Left lung (tissue), 10 donors: ENCODE measurements around the gene MT4. TPM values are rescaled to one million over a fixed set of nuclear protein-coding genes. Genes with fewer than 3 reads are reported as not detected.
A peak's percentile ranks its signal among the peaks of the same experiment; 100 is the strongest.

Experiments
- ATAC-seq: fragments of 200-7000 bp; cut with Tn5 transposase; one replicate; pipeline ENCODE4 v1.9.1; 2020; ENCODE audit warnings: moderate library complexity
- DNase-seq, 4 donors: peaks; one replicate each; pipeline ENCODE4 v3.0.0-alpha.2; 2013 to 2020
- H3K27ac ChIP-seq, 2 donors: fragments of 200-600 bp; sonication (generic) in 1 of 2; one replicate each; pipeline versions ENCODE4 v1.5.0 to v1.8.0; 2020 to 2021
- H3K27me3 ChIP-seq, 2 donors: fragments of 200-600 bp; sonication (generic) in 1 of 2; one replicate each; pipeline versions ENCODE4 v1.5.0 to v1.8.0; 2020 to 2021
- H3K36me3 ChIP-seq, 2 donors: fragments of 200-600 bp; sonication (generic) in 1 of 2; one replicate each; pipeline versions ENCODE4 v1.5.0 to v1.8.0; 2020 to 2021
- H3K4me1 ChIP-seq, 2 donors: fragments of 200-600 bp; one replicate each; pipeline ENCODE4 v1.8.0; 2021
- H3K4me3 ChIP-seq, 2 donors: fragments of 200-600 bp; sonication (generic) in 1 of 2; one replicate each; pipeline versions ENCODE4 v1.5.0 to v1.8.0; 2020 to 2021; ENCODE audit warnings: mild to moderate bottlenecking in 1 of 2
- H3K9me3 ChIP-seq, 2 donors: fragments of 200-600 bp; sonication (generic) in 1 of 2; one replicate each; pipeline versions ENCODE4 v1.5.0 to v1.8.0; 2020 to 2021
- intact Hi-C, 2 donors: fragments of 100-400 bp; cut with DNase I; formaldehyde crosslinking; loops; one replicate each; pipeline versions ENCODE4 v1.11.2 to v1.14.2; 2022
- polyA plus RNA-seq, 6 donors: library from polyadenylated mRNA; unstranded; fragments of 120-200 nt; gene quantifications; one replicate each; pipeline ENCODE4 v1.2.1, GENCODE V29; 2013; ENCODE audit not compliant: insufficient read length in 6 of 6
- total RNA-seq, 2 donors: library from RNA; stranded (reverse); fragmentation: NEBNext Ultra II Directional; extraction: Animal tissue kit (Norgen Biotek cat#: 25700); gene quantifications; one replicate each; pipeline ENCODE4 v1.2.1, GENCODE V29; 2021
- TF ChIP-seq, protein P1 (sequence below), 2 donors: fragments of 200-600 bp; sonication (generic) in 1 of 2; IDR thresholded peaks; one replicate each; pipeline versions ENCODE4 v1.5.0 to v1.8.0; 2021; ENCODE audit warnings: antibody characterized with exemption in 2 of 2
- donor health status: DM: no; HTN: yes; CAD: no.
- donor health status: DM: no; HTN: no; CAD: no.

Gene MT4
- total and polyA plus RNA-seq, 8 donors = not detected

DNA sequence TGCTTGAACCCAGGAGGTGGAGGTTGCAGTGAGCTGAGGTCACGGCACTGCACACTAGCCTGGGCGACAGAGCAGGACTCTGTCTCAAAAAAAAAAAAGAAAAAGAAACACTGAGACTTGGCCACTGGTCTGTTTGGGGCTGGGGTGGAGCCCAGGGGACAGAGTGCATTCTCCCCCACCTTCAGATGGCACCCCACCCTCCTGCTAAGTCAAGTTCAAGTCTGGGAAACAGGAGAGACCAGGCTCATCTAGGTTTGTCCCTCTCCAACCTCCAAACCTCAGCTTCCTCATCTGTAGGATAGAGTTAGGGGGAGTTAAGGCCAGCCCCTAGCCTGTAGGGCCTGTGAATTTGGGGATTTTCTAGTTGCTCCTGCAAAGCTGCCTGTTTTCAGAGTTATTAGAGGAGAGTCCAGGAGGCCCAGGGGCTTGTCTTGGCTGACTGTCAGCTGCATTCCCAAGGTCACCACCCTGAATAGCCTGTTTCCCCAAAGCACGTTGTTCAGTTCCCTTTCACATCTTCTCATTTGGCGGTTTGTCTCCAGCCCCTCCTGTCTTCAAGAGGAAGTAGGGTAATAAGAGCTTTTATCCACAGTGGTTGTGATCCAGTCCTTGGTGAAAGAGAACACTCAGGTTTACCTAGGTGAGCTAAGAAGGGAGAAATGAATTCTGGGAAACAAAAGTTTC lies 26.6 kb downstream of the MT4 start:
- ATAC-seq (peak; percentile 40), DNase-seq (no peak)
- TF ChIP-seq, protein P1, sequence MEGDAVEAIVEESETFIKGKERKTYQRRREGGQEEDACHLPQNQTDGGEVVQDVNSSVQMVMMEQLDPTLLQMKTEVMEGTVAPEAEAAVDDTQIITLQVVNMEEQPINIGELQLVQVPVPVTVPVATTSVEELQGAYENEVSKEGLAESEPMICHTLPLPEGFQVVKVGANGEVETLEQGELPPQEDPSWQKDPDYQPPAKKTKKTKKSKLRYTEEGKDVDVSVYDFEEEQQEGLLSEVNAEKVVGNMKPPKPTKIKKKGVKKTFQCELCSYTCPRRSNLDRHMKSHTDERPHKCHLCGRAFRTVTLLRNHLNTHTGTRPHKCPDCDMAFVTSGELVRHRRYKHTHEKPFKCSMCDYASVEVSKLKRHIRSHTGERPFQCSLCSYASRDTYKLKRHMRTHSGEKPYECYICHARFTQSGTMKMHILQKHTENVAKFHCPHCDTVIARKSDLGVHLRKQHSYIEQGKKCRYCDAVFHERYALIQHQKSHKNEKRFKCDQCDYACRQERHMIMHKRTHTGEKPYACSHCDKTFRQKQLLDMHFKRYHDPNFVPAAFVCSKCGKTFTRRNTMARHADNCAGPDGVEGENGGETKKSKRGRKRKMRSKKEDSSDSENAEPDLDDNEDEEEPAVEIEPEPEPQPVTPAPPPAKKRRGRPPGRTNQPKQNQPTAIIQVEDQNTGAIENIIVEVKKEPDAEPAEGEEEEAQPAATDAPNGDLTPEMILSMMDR (IDR thresholded peaks at IDR 0.05) = no peak
- Histone ChIP-seq H3K4me1 (peaks cover 0 to 16% of the 10 kb centered on the region in 2 donors), H3K27ac (no peak overlapping the region), H3K4me3 (no peak overlapping the region), H3K9me3 (no peaks in the 10 kb centered on the region), H3K36me3 (no peaks in the 10 kb centered on the region), H3K27me3 (peaks cover 21 to 49% of the 10 kb centered on the region in 2 donors)
- intact Hi-C loops = no loop called here

DNA sequence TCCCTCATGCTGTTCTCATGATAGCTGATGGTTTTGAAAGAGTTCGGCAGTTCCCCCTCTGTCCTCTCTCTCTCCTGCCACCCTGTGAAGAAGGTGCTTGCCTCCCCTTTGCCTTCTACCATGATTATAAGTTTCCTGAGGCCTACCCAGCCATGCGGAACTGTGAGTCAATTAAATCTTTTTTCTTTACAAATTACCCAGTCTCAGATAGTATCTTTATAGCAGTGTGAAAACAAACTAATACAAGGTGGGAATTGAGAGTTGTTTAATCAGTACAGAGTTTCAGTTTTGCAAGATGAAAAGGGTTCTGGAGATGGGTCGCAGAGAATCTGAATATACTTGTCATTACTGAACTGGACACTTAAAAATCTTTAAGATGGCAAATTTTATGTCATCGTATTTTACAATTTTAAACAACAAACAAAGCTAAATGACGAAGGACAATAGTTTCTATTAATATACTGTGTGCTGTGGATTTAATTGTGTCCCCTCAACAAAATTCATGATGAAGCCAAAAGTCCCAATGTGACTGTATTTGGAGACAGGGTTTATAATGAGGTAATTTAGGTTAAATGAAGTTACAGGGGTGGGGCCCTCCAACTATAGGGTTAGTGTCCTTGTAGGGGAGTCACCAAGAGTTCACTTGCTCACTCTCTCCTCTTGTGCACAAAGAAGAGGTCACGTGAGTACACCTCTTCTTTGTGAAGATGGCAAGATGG lies 28.9 kb downstream of the MT4 start:
- TF ChIP-seq, protein P1 (IDR thresholded peaks at IDR 0.05) = no peak
- ATAC-seq (no peak), DNase-seq (no peak)
- H3K4me3 ChIP-seq = no peak overlapping the region
- no peaks in the 10 kb centered on the region for H3K36me3 ChIP-seq
- peaks cover 16 to 28% of the 10 kb centered on the region in 2 donors for H3K27me3 ChIP-seq
- H3K27ac ChIP-seq = no peak overlapping the region
- peaks cover 0 to 16% of the 10 kb centered on the region in 2 donors for H3K4me1 ChIP-seq
- no peaks in the 10 kb centered on the region for H3K9me3 ChIP-seq
- intact Hi-C loops = no loop called here

GRCh38 chr16:56594292-56594619 lies 29.4 kb downstream of the MT4 start:
- Histone ChIP-seq H3K4me3 (no peak overlapping the region), H3K27ac (no peak overlapping the region), H3K4me1 (peaks cover 0 to 13% of the 10 kb centered on the region in 2 donors), H3K36me3 (no peaks in the 10 kb centered on the region), H3K9me3 (no peaks in the 10 kb centered on the region), H3K27me3 (peaks cover 11 to 23% of the 10 kb centered on the region in 2 donors)
- intact Hi-C loops = no loop called here
- ATAC-seq (no peak), DNase-seq (no peak)
- TF ChIP-seq, protein P1 (IDR thresholded peaks at IDR 0.05) = no peak

DNA sequence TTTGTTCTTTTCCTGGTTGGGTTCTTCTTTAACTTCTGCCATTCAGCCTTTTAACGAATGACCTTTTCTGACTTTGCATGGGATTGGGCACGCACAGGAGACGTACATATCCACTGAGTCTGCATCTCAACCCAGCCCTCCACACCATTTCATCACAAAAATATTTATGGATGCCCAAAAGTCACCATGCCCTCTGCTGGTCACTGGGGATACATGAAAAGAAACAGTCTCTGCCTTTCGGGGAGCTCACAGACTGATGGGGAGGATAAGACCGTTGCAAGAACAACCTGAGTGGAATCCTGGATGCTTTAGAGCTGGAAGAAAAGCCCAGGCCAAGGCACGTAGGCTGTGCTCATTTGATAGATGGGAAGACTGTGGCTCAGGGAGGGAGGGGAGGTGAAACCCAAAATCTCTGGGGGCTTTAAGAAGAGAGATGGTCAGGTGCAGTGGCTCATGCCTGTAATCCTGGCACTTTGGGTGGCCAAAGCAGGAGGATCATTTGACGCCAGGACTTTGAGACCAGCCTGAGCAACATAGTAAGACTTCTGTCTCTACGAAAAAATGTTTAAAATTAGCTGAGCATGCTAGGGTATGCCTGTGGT lies 35.6 kb downstream of the MT4 start:
- TF ChIP-seq, protein P1 (IDR thresholded peaks at IDR 0.05) = peak; percentile 37 to 58
- no peaks in the 10 kb centered on the region for H3K36me3 ChIP-seq
- H3K4me3 ChIP-seq = no peak overlapping the region
- DNase-seq = no peak
- no peak overlapping the region for H3K27ac ChIP-seq
- ATAC-seq = peak; percentile 70
- no peaks in the 10 kb centered on the region for H3K9me3 ChIP-seq
- intact Hi-C loops = no loop called here
- H3K4me1 ChIP-seq = peaks cover 0 to 6% of the 10 kb centered on the region in 2 donors
- no peaks in the 10 kb centered on the region for H3K27me3 ChIP-seq

- Histone ChIP-seq H3K4me1 (peaks cover 6 to 14% of the 10 kb centered on the region in 2 donors), H3K9me3 (no peaks in the 10 kb centered on the region), H3K36me3 (no peaks in the 10 kb centered on the region), H3K27me3 (no peaks in the 10 kb centered on the region), H3K27ac (no peak overlapping the region), H3K4me3 (no peak overlapping the region)
- intact Hi-C loops = no loop called here
- DNase-seq (no peak), ATAC-seq (no peak)
- TF ChIP-seq, protein P1 (IDR thresholded peaks at IDR 0.05) = no peak
These were observed 36.5 kb downstream of the MT4 start for GRCh38 chr16:56601325-56601724.
